HepG2 (cell line): ENCODE data around the gene SUDS3. TPM values are rescaled to one million over a fixed set of nuclear protein-coding genes. Genes with fewer than 3 reads are reported as not detected.

Experiments used
- AHR ChIP-seq: IDR thresholded peaks from 2 replicates; pipeline ENCODE4 v1.6.1; 2018; ENCODE audit warnings: missing genetic modification reagents, missing compliant biosample characterization
- ASH2L ChIP-seq: fragments of 300-600, 200-600 bp; sonication (generic); IDR thresholded peaks from 2 replicates; pipeline ENCODE4 v1.7.0; 2017; ENCODE audit warnings: low read depth, mild to moderate bottlenecking, moderate library complexity, mixed read lengths, low read length; ENCODE audit not compliant: insufficient read length
- ATF4 ChIP-seq, 2 experiments: fragments of 450-650 bp in 1 of 2; sonication (generic) in 1 of 2; formaldehyde crosslinking; IDR thresholded peaks; 2 replicates each; pipeline versions ENCODE4 v1.5.0 to v1.8.0; 2020 to 2022; ENCODE audit warnings: mild to moderate bottlenecking in 1 of 2, missing genetic modification reagents in 1 of 2
- BCL3 ChIP-seq: sonication (generic); formaldehyde crosslinking; IDR thresholded peaks from 2 replicates; pipeline ENCODE4 v1.5.1; 2020; ENCODE audit warnings: mild to moderate bottlenecking, missing genetic modification reagents, moderate library complexity
- BCL6 ChIP-seq: IDR thresholded peaks from 2 replicates; pipeline ENCODE4 v1.6.1; 2016; ENCODE audit warnings: missing genetic modification reagents, missing compliant biosample characterization
- CENPBD1 ChIP-seq: sonication (generic); formaldehyde crosslinking; IDR thresholded peaks from 2 replicates; pipeline ENCODE4 v1.8.0; 2022; ENCODE audit warnings: missing genetic modification reagents, low read depth, mild to moderate bottlenecking, borderline replicate concordance
- E2F5 ChIP-seq: sonication (generic); formaldehyde crosslinking; conservative IDR thresholded peaks from 2 replicates; pipeline ENCODE4 v1.4.0; 2020; ENCODE audit warnings: missing genetic modification reagents
- FLYWCH1 ChIP-seq: sonication (generic); formaldehyde crosslinking; IDR thresholded peaks from 2 replicates; pipeline ENCODE4 v1.8.1; 2023; ENCODE audit warnings: mild to moderate bottlenecking, missing genetic modification reagents
- GATAD1 ChIP-seq: IDR thresholded peaks from 2 replicates; pipeline ENCODE4 v1.6.1; 2016; ENCODE audit warnings: missing genetic modification reagents, missing compliant biosample characterization
- HDAC2 ChIP-seq: sonication (generic); formaldehyde crosslinking; IDR thresholded peaks from 2 replicates; pipeline ENCODE4 v1.4.0; 2020; ENCODE audit warnings: missing genetic modification reagents
- IKZF1 ChIP-seq: fragments of 450-650 bp; IDR thresholded peaks from 2 replicates; pipeline ENCODE4 v1.7.1; 2016
- POLR2AphosphoS2 ChIP-seq: IDR thresholded peaks from 2 replicates; pipeline ENCODE4 v1.6.1; 2011; ENCODE audit warnings: low read depth, low read length, improper control_type of control experiment
- ZMAT5 ChIP-seq: sonication (generic); formaldehyde crosslinking; IDR thresholded peaks from 2 replicates; pipeline ENCODE4 v1.5.0; 2020; ENCODE audit warnings: mild to moderate bottlenecking, low read depth, missing genetic modification reagents, borderline replicate concordance
- ZNF10 ChIP-seq: sonication (generic); formaldehyde crosslinking; IDR thresholded peaks from 2 replicates; pipeline ENCODE4 v1.4.0; 2020; ENCODE audit warnings: mild to moderate bottlenecking, low read depth, missing genetic modification reagents, borderline replicate concordance
- ZNF501 ChIP-seq: sonication (generic); formaldehyde crosslinking; IDR thresholded peaks from 2 replicates; pipeline ENCODE4 v1.5.1; 2020; ENCODE audit warnings: mild to moderate bottlenecking, moderate library complexity, missing genetic modification reagents
- ZNF687 ChIP-seq: sonication (generic); formaldehyde crosslinking; IDR thresholded peaks from 2 replicates; pipeline ENCODE4 v1.5.1; 2020; ENCODE audit warnings: mild to moderate bottlenecking, missing genetic modification reagents, moderate library complexity
- ZNF737 ChIP-seq: sonication (generic); formaldehyde crosslinking; IDR thresholded peaks from 2 replicates; pipeline ENCODE4 v1.5.0; 2020; ENCODE audit warnings: missing genetic modification reagents, mild to moderate bottlenecking, borderline replicate concordance
- ZNF83 ChIP-seq: sonication (generic); formaldehyde crosslinking; IDR thresholded peaks from 2 replicates; pipeline ENCODE4 v1.4.0; 2020; ENCODE audit warnings: missing genetic modification reagents, mild to moderate bottlenecking, borderline replicate concordance
- ZNF841 ChIP-seq: sonication (generic); formaldehyde crosslinking; IDR thresholded peaks from 2 replicates; pipeline ENCODE4 v1.8.1; 2023; ENCODE audit warnings: missing genetic modification reagents, borderline replicate concordance
- polyA plus RNA-seq, 8 experiments: library from polyadenylated mRNA; depleted of rRNA in 3 of 8; stranded (reverse) in 7 of 8; unstranded in 1 of 8; fragments of >200 nt; fragmentation: Illumina TruSeq in 4 of 8; extraction: Trizol in 4 of 8; gene quantifications; 2 replicates each; pipeline versions ENCODE4 v1.2.1 to v1.2.3, GENCODE V29; 2011 to 2016; ENCODE audit warnings: low read depth in 4 of 8, missing spikeins in 1 of 8, mixed read lengths in 1 of 8; ENCODE audit not compliant: insufficient read depth in 1 of 8
- total RNA-seq, 5 experiments: library from RNA; depleted of rRNA; stranded (reverse); fragments of >200 nt; fragmentation: Illumina TruSeq; extraction: Trizol; gene quantifications; 2 replicates each; pipeline ENCODE4 v1.2.3, GENCODE V29; 2016; ENCODE audit warnings: low read depth in 1 of 5

Gene SUDS3
- total and polyA plus RNA-seq, 2 of the 13 experiments (the other 11 are each of a cell fraction or from before 2014, with no cell fraction given), result 20.2 to 33.1 TPM

GRCh38 chr12:118376089-118377020, at the start of gene SUDS3 (continued):
- TF ChIP-seq AHR (CRISPR knock-in tag) (no peak; the same call in 1 of the 2 replicates), FLYWCH1 (no peak), ASH2L (peak; percentile 99), CENPBD1 (CRISPR knock-in tag) (no peak), ZNF841 (CRISPR knock-in tag) (no peak), BCL6 (CRISPR knock-in tag) (peak; percentile 38), GATAD1 (CRISPR knock-in tag) (peak; percentile 88), ZMAT5 (CRISPR knock-in tag) (no peak), ATF4 (CRISPR knock-in tag; IDR thresholded peaks at IDR 0.05) (no peak), ZNF737 (CRISPR knock-in tag) (no peak; the same call in 1 of the 2 replicates), POLR2AphosphoS2 (no peak), E2F5 (no peak), IKZF1 (no peak), HDAC2 (peak; percentile 71), BCL3 (CRISPR knock-in tag) (peak; percentile 67; the same call in 1 of the 2 replicates), ZNF687 (CRISPR knock-in tag) (peak; percentile 89), ZNF83 (peak; percentile 89), ZNF501 (CRISPR knock-in tag) (peak; percentile 97), ZNF10 (CRISPR knock-in tag) (no peak)
